H9 (cell line): ENCODE data around the gene LBX1. TPM values are rescaled to one million over a fixed set of nuclear protein-coding genes. Genes with fewer than 3 reads are reported as not detected.
A peak's percentile ranks its signal among the peaks of the same experiment; 100 is the strongest.

Experiments used
- DNase-seq: peaks from one replicate; pipeline ENCODE4 v3.0.0-alpha.2; 2017
- H2AFZ ChIP-seq: one replicate; pipeline ENCODE4 v1.6.1; 2013; ENCODE audit warnings: mild to moderate bottlenecking, low read length, control low read depth, moderate library complexity
- H2AK5ac ChIP-seq: 2 replicates; pipeline ENCODE4 v1.6.1; 2013; ENCODE audit warnings: low read length, control low read depth, mixed read lengths; ENCODE audit not compliant: insufficient read length
- H2BK120ac ChIP-seq: one replicate; pipeline ENCODE4 v1.6.1; 2013; ENCODE audit warnings: low read depth, mild to moderate bottlenecking, low read length, control low read depth, inconsistent platforms; ENCODE audit not compliant: poor library complexity, severe bottlenecking
- H2BK12ac ChIP-seq: 2 replicates; pipeline ENCODE4 v1.6.1; 2013; ENCODE audit warnings: low read length, control low read depth, mixed read lengths, low read depth; ENCODE audit not compliant: insufficient read length
- H2BK15ac ChIP-seq: 2 replicates; pipeline ENCODE4 v1.6.1; 2013; ENCODE audit warnings: low read depth, low read length, control low read depth
- H2BK20ac ChIP-seq: one replicate; pipeline ENCODE4 v1.6.1; 2013; ENCODE audit warnings: low read depth, mild to moderate bottlenecking, low read length, control low read depth, inconsistent platforms; ENCODE audit not compliant: poor library complexity, severe bottlenecking
- H2BK5ac ChIP-seq: 2 replicates; pipeline ENCODE4 v1.6.1; 2013; ENCODE audit warnings: low read length, control low read depth, mixed read lengths; ENCODE audit not compliant: insufficient read length
- H3K14ac ChIP-seq: 2 replicates; pipeline ENCODE4 v1.6.1; 2013; ENCODE audit warnings: low read length, control low read depth; ENCODE audit not compliant: insufficient read depth
- H3K18ac ChIP-seq: 2 replicates; pipeline ENCODE4 v1.6.1; 2013; ENCODE audit warnings: low read depth, mild to moderate bottlenecking, mixed read lengths, low read length, control low read depth; ENCODE audit not compliant: insufficient read length
- H3K23ac ChIP-seq: 2 replicates; pipeline ENCODE4 v1.6.1; 2013; ENCODE audit warnings: low read length, control low read depth, mixed read lengths, low read depth; ENCODE audit not compliant: insufficient read length
- H3K23me2 ChIP-seq: 2 replicates; pipeline ENCODE4 v1.6.1; 2013; ENCODE audit warnings: low read depth, mild to moderate bottlenecking, mixed read lengths, low read length, control low read depth; ENCODE audit not compliant: insufficient read length, poor library complexity, severe bottlenecking
- H3K27ac ChIP-seq: 2 replicates; pipeline ENCODE4 v1.5.1; 2013; ENCODE audit warnings: low read length, control low read depth, mixed read lengths, low read depth; ENCODE audit not compliant: insufficient read length
- H3K27me3 ChIP-seq: 2 replicates; pipeline ENCODE4 v1.6.1; 2013; ENCODE audit warnings: low read length, control low read depth, inconsistent platforms; ENCODE audit not compliant: insufficient read depth
- H3K4ac ChIP-seq: 2 replicates; pipeline ENCODE4 v1.6.1; 2013; ENCODE audit warnings: low read depth, mild to moderate bottlenecking, control low read depth, inconsistent platforms, low read length, moderate library complexity
- H3K4me1 ChIP-seq: 2 replicates; pipeline ENCODE4 v1.6.1; 2013; ENCODE audit warnings: low read length, control low read depth, inconsistent platforms; ENCODE audit not compliant: insufficient read depth
- H3K4me2 ChIP-seq: 2 replicates; pipeline ENCODE4 v1.6.1; 2013; ENCODE audit warnings: low read length, control low read depth, mixed read lengths; ENCODE audit not compliant: insufficient read length, insufficient read depth
- H3K56ac ChIP-seq: 2 replicates; pipeline ENCODE4 v1.6.1; 2013; ENCODE audit warnings: low read depth, mild to moderate bottlenecking, mixed read lengths, low read length, control low read depth; ENCODE audit not compliant: insufficient read length
- H3K79me1 ChIP-seq: 2 replicates; pipeline ENCODE4 v1.6.1; 2013; ENCODE audit warnings: low read depth, mild to moderate bottlenecking, moderate library complexity, low read length, control low read depth, inconsistent platforms; ENCODE audit not compliant: insufficient read depth, poor library complexity, severe bottlenecking
- H3K79me2 ChIP-seq: 2 replicates; pipeline ENCODE4 v1.6.1; 2013; ENCODE audit warnings: low read length, control low read depth, inconsistent platforms; ENCODE audit not compliant: insufficient read depth
- H3K9ac ChIP-seq: 2 replicates; pipeline ENCODE4 v1.6.1; 2013; ENCODE audit warnings: low read length, control low read depth, mixed read lengths; ENCODE audit not compliant: insufficient read length; ENCODE audit errors: extremely low read depth
- H3K9me3 ChIP-seq: one replicate; pipeline ENCODE4 v1.6.1; 2013; ENCODE audit warnings: low read depth, low read length, inconsistent platforms; ENCODE audit not compliant: control insufficient read depth
- H3T11ph ChIP-seq: one replicate; pipeline ENCODE4 v1.6.1; 2013; ENCODE audit warnings: mild to moderate bottlenecking, low read length, control low read depth, inconsistent platforms
- H4K20me1 ChIP-seq: one replicate; pipeline ENCODE4 v1.6.1; 2013; ENCODE audit not compliant: control insufficient read depth, insufficient read length, insufficient read depth
- H4K5ac ChIP-seq: 2 replicates; pipeline ENCODE4 v1.6.1; 2013; ENCODE audit warnings: low read depth, mild to moderate bottlenecking, mixed read lengths, low read length, control low read depth; ENCODE audit not compliant: insufficient read length
- H4K8ac ChIP-seq: replicated peaks from 2 replicates; pipeline ENCODE4 v1.6.1; 2013; ENCODE audit warnings: low read length, control low read depth, mixed read lengths, low read depth; ENCODE audit not compliant: insufficient read length
- H4K91ac ChIP-seq: 2 replicates; pipeline ENCODE4 v1.6.1; 2013; ENCODE audit warnings: low read depth, mild to moderate bottlenecking, moderate library complexity, mixed read lengths, low read length, control low read depth; ENCODE audit not compliant: insufficient read length
- H3K27ac Mint-ChIP-seq, 3 experiments: 2 replicates in 2 of 3; 3 replicates in 1 of 3; pipeline ENCODE4 v1.8.0; 2020 to 2021; ENCODE audit warnings: mixed read lengths in 3 of 3, mild to moderate bottlenecking in 1 of 3, moderate library complexity in 1 of 3
- H3K27me3 Mint-ChIP-seq: 2 replicates; pipeline ENCODE4 v1.8.0; 2021; ENCODE audit warnings: low read depth, mild to moderate bottlenecking, moderate library complexity, mixed read lengths
- H3K36me3 Mint-ChIP-seq, 3 experiments: 2 replicates in 2 of 3; 3 replicates in 1 of 3; pipeline ENCODE4 v1.8.0; 2020 to 2021; ENCODE audit warnings: low read depth in 3 of 3, mixed read lengths in 3 of 3; ENCODE audit not compliant: insufficient read depth in 1 of 3
- H3K4me1 Mint-ChIP-seq, 2 experiments: 2 replicates each; pipeline ENCODE4 v1.8.0; 2020; ENCODE audit warnings: mixed read lengths in 2 of 2
- H3K4me3 Mint-ChIP-seq, 2 experiments: 2 replicates in 1 of 2; 3 replicates in 1 of 2; pipeline ENCODE4 v1.8.0; 2020 to 2021; ENCODE audit warnings: mild to moderate bottlenecking in 2 of 2, mixed read lengths in 2 of 2, moderate library complexity in 1 of 2
- H3K9me3 Mint-ChIP-seq, 2 experiments: 2 replicates in 1 of 2; 3 replicates in 1 of 2; pipeline ENCODE4 v1.8.0; 2020; ENCODE audit warnings: mild to moderate bottlenecking in 2 of 2, mixed read lengths in 2 of 2, moderate library complexity in 1 of 2
- WGBS: extraction: QIAGEN DNeasy Blood & Tissue Kit; methylation state at CpG from one replicate; pipeline ENCODE4 v1.1.7; 2013; ENCODE audit warnings: missing lambda C conversion rate, low lambda C conversion rate, mixed read lengths; ENCODE audit not compliant: insufficient read length; ENCODE audit errors: extremely low coverage; 5-methylcytosine and 5-hydroxymethylcytosine counted together
- total RNA-seq: library from RNA; stranded (reverse); gene quantifications from 2 replicates; pipeline ENCODE4 v1.2.1, GENCODE V29; 2021
- TF ChIP-seq, protein P1 (sequence below): fragments of 200-600 bp; sonication (generic); conservative IDR thresholded peaks from 3 replicates; pipeline ENCODE4 v1.8.0; 2021; ENCODE audit warnings: antibody characterized with exemption, mild to moderate bottlenecking

Gene LBX1
- total RNA-seq, 1 experiment from 2014 or later = not detected

DNA sequence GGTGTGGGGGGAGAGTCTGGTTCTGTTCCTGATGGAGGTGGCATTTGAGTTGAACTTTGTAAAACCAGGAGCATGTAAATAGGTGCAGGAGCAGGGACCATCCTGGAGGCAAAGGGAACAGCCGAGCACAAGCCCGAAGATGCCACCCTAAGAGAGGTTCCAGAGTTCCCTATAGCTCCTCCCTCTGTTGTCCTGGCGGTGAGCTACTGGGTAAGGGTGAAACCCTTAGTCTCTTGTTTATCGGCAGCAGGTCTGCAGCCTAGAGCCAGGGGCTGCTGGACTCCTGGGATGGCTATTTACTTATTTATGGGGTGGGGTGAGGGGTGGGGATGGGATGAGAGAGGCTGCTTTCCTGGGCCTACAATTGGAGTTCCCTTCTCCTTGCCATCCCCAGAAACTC lies 6.5 kb upstream of the LBX1 start:
- Histone ChIP-seq H4K8ac (no peak overlapping the region), H3K79me1 (no peaks in the 10 kb centered on the region), H3K79me2 (no peaks in the 10 kb centered on the region; the same call in 1 of the 2 replicates), H3T11ph (no peak overlapping the region), H2BK15ac (no peak overlapping the region), H3K56ac (no peak overlapping the region), H3K18ac (no peak overlapping the region), H2BK20ac (no peak overlapping the region), H2BK5ac (no peak overlapping the region), H2BK120ac (no peak overlapping the region), H2AFZ (no peak overlapping the region), H3K27me3 (peaks cover 99% of the 10 kb centered on the region), H2BK12ac (no peak overlapping the region), H3K9me3 (no peaks in the 10 kb centered on the region), H2AK5ac (no peak overlapping the region), H3K23ac (no peak overlapping the region), H3K9ac (no peak overlapping the region), H3K27ac (no peak overlapping the region), H4K5ac (no peak overlapping the region), H4K91ac (no peak overlapping the region), H4K20me1 (no peaks in the 10 kb centered on the region), H3K4me1 (no peaks in the 10 kb centered on the region), H3K14ac (no peak overlapping the region), H3K4me2 (peak overlapping the region; percentile 56), H3K23me2 (peaks cover 7% of the 10 kb centered on the region), H3K4ac (no peak overlapping the region)
- TF ChIP-seq, protein P1, sequence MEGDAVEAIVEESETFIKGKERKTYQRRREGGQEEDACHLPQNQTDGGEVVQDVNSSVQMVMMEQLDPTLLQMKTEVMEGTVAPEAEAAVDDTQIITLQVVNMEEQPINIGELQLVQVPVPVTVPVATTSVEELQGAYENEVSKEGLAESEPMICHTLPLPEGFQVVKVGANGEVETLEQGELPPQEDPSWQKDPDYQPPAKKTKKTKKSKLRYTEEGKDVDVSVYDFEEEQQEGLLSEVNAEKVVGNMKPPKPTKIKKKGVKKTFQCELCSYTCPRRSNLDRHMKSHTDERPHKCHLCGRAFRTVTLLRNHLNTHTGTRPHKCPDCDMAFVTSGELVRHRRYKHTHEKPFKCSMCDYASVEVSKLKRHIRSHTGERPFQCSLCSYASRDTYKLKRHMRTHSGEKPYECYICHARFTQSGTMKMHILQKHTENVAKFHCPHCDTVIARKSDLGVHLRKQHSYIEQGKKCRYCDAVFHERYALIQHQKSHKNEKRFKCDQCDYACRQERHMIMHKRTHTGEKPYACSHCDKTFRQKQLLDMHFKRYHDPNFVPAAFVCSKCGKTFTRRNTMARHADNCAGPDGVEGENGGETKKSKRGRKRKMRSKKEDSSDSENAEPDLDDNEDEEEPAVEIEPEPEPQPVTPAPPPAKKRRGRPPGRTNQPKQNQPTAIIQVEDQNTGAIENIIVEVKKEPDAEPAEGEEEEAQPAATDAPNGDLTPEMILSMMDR = no peak
- peaks cover 0 to 5% of the 10 kb centered on the region in 2 experiments; a peak in 2 of 5 replicates for H3K9me3 Mint-ChIP-seq
- no CpG with 5 or more reads among the region's 4 CpGs for WGBS
- no peak for DNase-seq
- H3K4me3 Mint-ChIP-seq = peak overlapping the region; percentile 56 to 84; a peak in 3 of 5 replicates
- H3K27me3 Mint-ChIP-seq = peaks cover 100% of the 10 kb centered on the region
- no peaks in the 10 kb centered on the region; a peak in 1 of 7 replicates for H3K36me3 Mint-ChIP-seq
- no peak overlapping the region for H3K27ac Mint-ChIP-seq
- H3K4me1 Mint-ChIP-seq = peaks cover 17 to 26% of the 10 kb centered on the region in 2 experiments
